GM12878 (cell line): ENCODE data around the gene MYH7. TPM values are rescaled to one million over a fixed set of nuclear protein-coding genes. Genes with fewer than 3 reads are reported as not detected.

ENCODE experiments used
- ATAC-seq: fragments of 200-7000 bp; cut with Tn5 transposase; 3 replicates; pipeline ENCODE4 v1.9.1; 2020; ENCODE audit warnings: mild to moderate bottlenecking, moderate library complexity
- BruUV-seq: library from RNA; stranded (reverse); fragments of 400-500 nt; replicated peaks from 2 replicates; lab custom pipeline; 2021; lab: Mats Ljungman, UMichigan
- CTCF ChIA-PET: fragments of 300-600 bp; sonication (Branson Sonifier 250); formaldehyde crosslinking; extraction: SDS; loops from one replicate; lab custom pipeline; 2021; ENCODE audit warnings: inconsistent platforms; lab: Yijun Ruan, JAX
- POLR2A ChIA-PET: fragments of 350-600 bp; formaldehyde crosslinking; extraction: SDS; loops from one replicate; lab custom pipeline; 2021; ENCODE audit warnings: inconsistent platforms; lab: Charles Lee
- RAD21 ChIA-PET: fragments of 300-600 bp; sonication (Branson Sonifier 250); formaldehyde crosslinking; loops from one replicate; lab custom pipeline; 2023; ENCODE audit warnings: antibody characterized with exemption; ENCODE audit not compliant: unreplicated experiment; lab: Charles Lee
- SMC1A ChIA-PET: fragments of 300-600 bp; sonication (Branson Sonifier 250); formaldehyde crosslinking; loops from one replicate; lab custom pipeline; 2023; ENCODE audit not compliant: unreplicated experiment, uncharacterized antibody; lab: Charles Lee
- DNase-seq: peaks from one replicate; pipeline ENCODE4 v3.0.0-alpha.2; 2011; ENCODE audit warnings: low read depth, low spot score
- FAIRE-seq: peaks from 3 replicates; lab custom pipeline; 2011; peaks lifted over from hg19 to GRCh38; lab: Jason Lieb, UNC
- H2AFZ ChIP-seq: 2 replicates; pipeline ENCODE4 v1.6.0; 2011; ENCODE audit warnings: low read depth, low read length, control low read depth; ENCODE audit not compliant: control insufficient read depth
- H3K27ac ChIP-seq: 2 replicates; pipeline ENCODE4 v1.5.1; 2011; ENCODE audit warnings: control low read depth; ENCODE audit not compliant: control insufficient read depth, insufficient read depth
- H3K27me3 ChIP-seq, 2 experiments: replicated peaks in 1 of 2; 2 replicates each; pipeline versions ENCODE4 v1.6.0 to v1.6.1; 2011; ENCODE audit warnings: low read length in 1 of 2; ENCODE audit not compliant: control insufficient read depth in 2 of 2, insufficient read depth in 2 of 2
- H3K36me3 ChIP-seq, 2 experiments: 2 replicates each; pipeline ENCODE4 v1.5.1; 2011; ENCODE audit warnings: low read length in 1 of 2; ENCODE audit not compliant: control insufficient read depth in 2 of 2, insufficient read depth in 2 of 2
- H3K4me1 ChIP-seq: 2 replicates; pipeline ENCODE4 v1.6.1; 2011; ENCODE audit warnings: mild to moderate bottlenecking, low read length, moderate library complexity, mixed read lengths; ENCODE audit not compliant: control insufficient read depth, insufficient read depth
- H3K4me2 ChIP-seq: 2 replicates; pipeline ENCODE4 v1.6.0; 2011; ENCODE audit warnings: control low read depth; ENCODE audit not compliant: control insufficient read depth, insufficient read depth
- H3K4me3 ChIP-seq: fragments of 200-600 bp; sonication (generic); 2 replicates; pipeline ENCODE4 v1.5.1; 2016
- H3K79me2 ChIP-seq: 2 replicates; pipeline ENCODE4 v1.6.0; 2011; ENCODE audit warnings: low read length; ENCODE audit not compliant: control insufficient read depth, insufficient read depth
- H3K9ac ChIP-seq: 2 replicates; pipeline ENCODE4 v1.8.0; 2011; ENCODE audit warnings: low read length, control low read depth, mixed read lengths; ENCODE audit not compliant: control insufficient read depth, insufficient read depth
- H3K9me3 ChIP-seq: replicated peaks from 3 replicates; pipeline ENCODE4 v1.5.1; 2011; ENCODE audit warnings: mild to moderate bottlenecking, low read length; ENCODE audit not compliant: control insufficient read depth, insufficient read depth
- H4K20me1 ChIP-seq: 2 replicates; pipeline ENCODE4 v1.6.0; 2011; ENCODE audit not compliant: control insufficient read depth, insufficient read depth
- CHD1 ChIP-seq: IDR thresholded peaks from 2 replicates; pipeline ENCODE4 v1.6.1; 2012; ENCODE audit warnings: low read depth, low read length, improper control_type of control experiment
- CHD4 ChIP-seq: fragments of 200-600 bp; sonication (generic); IDR thresholded peaks from 2 replicates; pipeline ENCODE4 v1.6.1; 2016; ENCODE audit warnings: mild to moderate bottlenecking
- IKZF2 ChIP-seq, 2 experiments: fragments of 450-650 bp; IDR thresholded peaks; 2 replicates each; pipeline ENCODE4 v1.6.1; 2017; ENCODE audit warnings: mild to moderate bottlenecking in 2 of 2, moderate library complexity in 2 of 2
- LARP7 ChIP-seq: fragments of 450-650 bp; IDR thresholded peaks from 2 replicates; pipeline ENCODE4 v1.6.1; 2017; ENCODE audit warnings: mild to moderate bottlenecking
- NR2C1 ChIP-seq: fragments of 450-650 bp; IDR thresholded peaks from 2 replicates; pipeline ENCODE4 v1.6.1; 2017; ENCODE audit warnings: antibody characterized with exemption, mild to moderate bottlenecking, moderate library complexity
- NR2C2 ChIP-seq: IDR thresholded peaks from 2 replicates; pipeline ENCODE4 v1.6.1; 2011; ENCODE audit warnings: borderline replicate concordance, low read depth; ENCODE audit not compliant: control insufficient read depth, insufficient read length
- NRF1 ChIP-seq: conservative IDR thresholded peaks from 2 replicates; pipeline ENCODE4 v1.6.1; 2011; ENCODE audit warnings: mild to moderate bottlenecking, low read depth, low read length, improper control_type of control experiment
- RAD51 ChIP-seq: fragments of 450-650 bp; IDR thresholded peaks from 2 replicates; pipeline ENCODE4 v1.6.1; 2016; ENCODE audit warnings: moderate library complexity, mild to moderate bottlenecking, inconsistent platforms
- SRF ChIP-seq, 2 experiments: IDR thresholded peaks; 2 replicates each; pipeline ENCODE4 v1.6.1; 2011; ENCODE audit warnings: low read depth in 2 of 2, low read length in 2 of 2, mild to moderate bottlenecking in 1 of 2, moderate library complexity in 1 of 2
- WGBS: methylation state at CpG from one replicate; pipeline ENCODE4 v1.1.6; 2016; ENCODE audit warnings: low lambda C conversion rate; ENCODE audit not compliant: insufficient replicate concordance, insufficient coverage; ENCODE audit errors: missing lambda C conversion rate; 5-methylcytosine and 5-hydroxymethylcytosine counted together
- in situ Hi-C: fragments of 300-500 bp; cut with MboI; formaldehyde crosslinking; loops from 9 replicates; pipeline ENCODE4 v1.14.3; 2018; ENCODE audit warnings: mixed read lengths
- intact Hi-C: fragments of 100-400 bp; cut with micrococcal nuclease; formaldehyde crosslinking; loops from one replicate; pipeline ENCODE4 v1.14.2; 2022; ENCODE audit not compliant: unreplicated experiment
- polyA plus RNA-seq, 11 experiments: library from polyadenylated mRNA; depleted of rRNA in 4 of 11; unstranded in 6 of 11; stranded (reverse) in 5 of 11; fragments of >200 nt; fragmentation: Nextera tagmentation in 4 of 11; fragmentation: Illumina TruSeq in 1 of 11; extraction: Ambion mirVana in 4 of 11; extraction: Trizol in 1 of 11; gene quantifications; 1 replicate in 1 of 11; 2 replicates in 10 of 11; pipeline versions ENCODE4 v1.2.1 to v1.2.3, GENCODE V29; 2011 to 2016; ENCODE audit warnings: inconsistent platforms in 2 of 11, missing spikeins in 2 of 11, low read depth in 1 of 11
- total RNA-seq, 4 experiments: library from RNA; depleted of rRNA in 3 of 4; stranded (reverse); fragments of >200 nt in 3 of 4; fragmentation: Illumina TruSeq in 1 of 4; extraction: Trizol in 1 of 4; gene quantifications; 2 replicates each; pipeline versions ENCODE4 v1.2.1 to v1.2.3, GENCODE V29; 2013 to 2021
- TF ChIP-seq, protein P1 (sequence below): fragments of 450-650 bp; conservative IDR thresholded peaks from 2 replicates; pipeline ENCODE4 v1.6.1; 2017; ENCODE audit warnings: mild to moderate bottlenecking, moderate library complexity
- TF ChIP-seq, protein P2 (sequence below): IDR thresholded peaks from 2 replicates; pipeline ENCODE4 v1.6.1; 2012; ENCODE audit warnings: low read depth, low read length, improper control_type of control experiment

MYH7 gene
- total and polyA plus RNA-seq, 10 of the 15 experiments (the other 5 are each of a cell fraction or from before 2014, with no cell fraction given): 0.04 to 0.10 (median 0.05) TPM; not detected in 4

DNA sequence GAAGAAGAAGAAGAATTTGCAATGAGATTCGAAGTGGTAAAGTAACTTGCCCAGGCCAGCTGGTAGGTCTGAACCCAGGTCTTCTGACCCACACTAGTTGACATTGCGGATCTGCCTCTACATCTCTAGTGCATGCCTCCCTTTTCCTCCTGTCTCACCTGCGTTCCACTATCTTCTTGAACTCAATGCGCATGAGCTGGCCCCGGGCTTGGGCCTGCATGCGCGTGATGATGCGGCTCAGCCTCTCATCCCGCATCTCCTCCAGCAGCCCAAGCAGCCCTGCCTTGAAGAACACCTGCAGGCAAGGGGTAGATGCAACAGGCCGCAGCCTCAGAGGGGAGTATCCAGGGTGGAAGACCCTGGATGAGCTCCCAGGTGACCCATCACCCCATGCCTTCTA, 39.3 kb downstream of the MYH7 start:
- Histone ChIP-seq H3K27me3 (no peaks in the 10 kb centered on the region; a peak in 2 of 4 replicates), H4K20me1 (no peaks in the 10 kb centered on the region), H3K4me2 (no peak overlapping the region), H3K9ac (no peak overlapping the region), H3K4me3 (no peak overlapping the region), H3K27ac (no peak overlapping the region), H3K79me2 (no peaks in the 10 kb centered on the region), H3K4me1 (no peaks in the 10 kb centered on the region), H3K36me3 (no peaks in the 10 kb centered on the region), H3K9me3 (no peaks in the 10 kb centered on the region), H2AFZ (no peak overlapping the region)
- WGBS: 62% methylated on average over 10 of the region's 10 CpGs
- TF ChIP-seq NR2C2: no peak
- TF ChIP-seq NR2C1: no peak
- DNase-seq: no peak
- no peak for ATAC-seq
- intact Hi-C loops: no loop called here
- BruUV-seq: no TSS peak
- POLR2A ChIA-PET: no interaction called here
- SMC1A ChIA-PET: no interaction called here
- in situ Hi-C loops: no loop called here
- no peak for FAIRE-seq
- CTCF ChIA-PET: no interaction called here
- RAD21 ChIA-PET: no interaction called here

DNA sequence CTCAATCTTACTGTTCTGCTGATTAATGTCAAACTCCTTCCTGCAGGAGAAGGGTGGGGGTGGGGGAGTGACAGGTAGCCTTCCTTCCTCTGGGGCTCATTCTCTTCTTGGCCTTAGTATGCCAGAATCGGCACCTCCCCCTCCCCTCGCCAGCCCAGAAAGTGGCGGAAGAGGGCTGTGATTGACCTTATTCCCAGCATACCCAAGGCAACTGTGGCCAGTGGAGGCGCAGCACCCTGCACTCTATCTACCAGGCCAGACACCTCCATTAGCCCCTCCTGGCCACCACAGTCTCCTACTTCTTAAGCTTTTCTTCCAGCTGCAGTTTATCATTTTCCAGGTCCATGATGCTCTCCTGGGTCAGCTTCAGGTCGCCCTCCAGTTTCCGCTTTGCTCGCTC, 42.8 kb downstream of the MYH7 start:
- no peaks in the 10 kb centered on the region for H3K36me3 ChIP-seq
- in situ Hi-C loops: no loop called here
- WGBS: 46% methylated on average over 7 of the region's 7 CpGs
- no peak overlapping the region for H2AFZ ChIP-seq
- no peak for ATAC-seq
- RAD21 ChIA-PET: no interaction called here
- CTCF ChIA-PET: interaction anchor here (0.7 to 1.7 kb wide), 4 partner anchors 10 to 72 kb away, joined by 3 to 6 read pairs (median 4); no protein-coding TSS in a partner anchor
- no peak overlapping the region for H3K4me3 ChIP-seq
- H3K27ac ChIP-seq: no peak overlapping the region
- intact Hi-C loops: no loop called here
- DNase-seq: no peak
- SMC1A ChIA-PET: no interaction called here
- BruUV-seq: no TSS peak
- no peak overlapping the region for H3K4me2 ChIP-seq
- no peaks in the 10 kb centered on the region for H3K9me3 ChIP-seq
- no peak for FAIRE-seq
- no peaks in the 10 kb centered on the region for H3K79me2 ChIP-seq
- no peak overlapping the region for H3K9ac ChIP-seq
- no peaks in the 10 kb centered on the region for H4K20me1 ChIP-seq
- POLR2A ChIA-PET: no interaction called here
- H3K4me1 ChIP-seq: no peaks in the 10 kb centered on the region
- TF ChIP-seq SRF (IDR thresholded peaks at IDR 0.05; ENCODE audit: low read depth in 2 of 2, low read length in 2 of 2) (no peak), IKZF2 (IDR thresholded peaks at IDR 0.05) (no peak), CHD4 (no peak), RAD51 (no peak), LARP7 (no peak), NRF1 (no peak), CHD1 (no peak)
- TF ChIP-seq, protein P1, sequence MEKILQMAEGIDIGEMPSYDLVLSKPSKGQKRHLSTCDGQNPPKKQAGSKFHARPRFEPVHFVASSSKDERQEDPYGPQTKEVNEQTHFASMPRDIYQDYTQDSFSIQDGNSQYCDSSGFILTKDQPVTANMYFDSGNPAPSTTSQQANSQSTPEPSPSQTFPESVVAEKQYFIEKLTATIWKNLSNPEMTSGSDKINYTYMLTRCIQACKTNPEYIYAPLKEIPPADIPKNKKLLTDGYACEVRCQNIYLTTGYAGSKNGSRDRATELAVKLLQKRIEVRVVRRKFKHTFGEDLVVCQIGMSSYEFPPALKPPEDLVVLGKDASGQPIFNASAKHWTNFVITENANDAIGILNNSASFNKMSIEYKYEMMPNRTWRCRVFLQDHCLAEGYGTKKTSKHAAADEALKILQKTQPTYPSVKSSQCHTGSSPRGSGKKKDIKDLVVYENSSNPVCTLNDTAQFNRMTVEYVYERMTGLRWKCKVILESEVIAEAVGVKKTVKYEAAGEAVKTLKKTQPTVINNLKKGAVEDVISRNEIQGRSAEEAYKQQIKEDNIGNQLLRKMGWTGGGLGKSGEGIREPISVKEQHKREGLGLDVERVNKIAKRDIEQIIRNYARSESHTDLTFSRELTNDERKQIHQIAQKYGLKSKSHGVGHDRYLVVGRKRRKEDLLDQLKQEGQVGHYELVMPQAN: no peak
- TF ChIP-seq, protein P2, sequence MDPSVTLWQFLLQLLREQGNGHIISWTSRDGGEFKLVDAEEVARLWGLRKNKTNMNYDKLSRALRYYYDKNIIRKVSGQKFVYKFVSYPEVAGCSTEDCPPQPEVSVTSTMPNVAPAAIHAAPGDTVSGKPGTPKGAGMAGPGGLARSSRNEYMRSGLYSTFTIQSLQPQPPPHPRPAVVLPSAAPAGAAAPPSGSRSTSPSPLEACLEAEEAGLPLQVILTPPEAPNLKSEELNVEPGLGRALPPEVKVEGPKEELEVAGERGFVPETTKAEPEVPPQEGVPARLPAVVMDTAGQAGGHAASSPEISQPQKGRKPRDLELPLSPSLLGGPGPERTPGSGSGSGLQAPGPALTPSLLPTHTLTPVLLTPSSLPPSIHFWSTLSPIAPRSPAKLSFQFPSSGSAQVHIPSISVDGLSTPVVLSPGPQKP: no peak
- H3K27me3 ChIP-seq: no peaks in the 10 kb centered on the region; a peak in 2 of 4 replicates
